HepG2 (cell line): ENCODE results near the gene MGA. TPM values are rescaled to one million over a fixed set of nuclear protein-coding genes. Genes with fewer than 3 reads are reported as not detected.

Experiments
- CEBPB ChIP-seq: IDR thresholded peaks from 2 replicates; pipeline ENCODE4 v1.6.1; 2011; ENCODE audit warnings: low read depth, low read length, improper control_type of control experiment, borderline replicate concordance
- GATAD1 ChIP-seq: IDR thresholded peaks from 2 replicates; pipeline ENCODE4 v1.6.1; 2016; ENCODE audit warnings: missing genetic modification reagents, missing compliant biosample characterization
- HOXA7 ChIP-seq: sonication (generic); formaldehyde crosslinking; IDR thresholded peaks from 2 replicates; pipeline ENCODE4 v1.8.1; 2022; ENCODE audit warnings: mild to moderate bottlenecking, missing genetic modification reagents, moderate library complexity
- IKZF4 ChIP-seq: sonication (generic); formaldehyde crosslinking; IDR thresholded peaks from 2 replicates; pipeline ENCODE4 v1.5.1; 2020; ENCODE audit warnings: borderline replicate concordance, mild to moderate bottlenecking, low read depth, missing genetic modification reagents; ENCODE audit errors: not compliant biosample characterization
- SAFB2 ChIP-seq: sonication (generic); formaldehyde crosslinking; IDR thresholded peaks from 2 replicates; pipeline ENCODE4 v1.5.1; 2020; ENCODE audit warnings: missing genetic modification reagents, low read depth, mild to moderate bottlenecking, borderline replicate concordance
- TP53 ChIP-seq: sonication (generic); formaldehyde crosslinking; conservative IDR thresholded peaks from 2 replicates; pipeline ENCODE4 v1.4.0; 2020; ENCODE audit warnings: missing genetic modification reagents
- ZBTB8A ChIP-seq: sonication (generic); formaldehyde crosslinking; IDR thresholded peaks from 2 replicates; pipeline ENCODE4 v1.4.0; 2020; ENCODE audit warnings: mild to moderate bottlenecking, low read depth, missing genetic modification reagents, borderline replicate concordance
- ZFP37 ChIP-seq: sonication (generic); formaldehyde crosslinking; IDR thresholded peaks from 2 replicates; pipeline ENCODE4 v1.4.0; 2020; ENCODE audit warnings: missing genetic modification reagents, borderline replicate concordance
- ZNF256 ChIP-seq: sonication (generic); formaldehyde crosslinking; conservative IDR thresholded peaks from 2 replicates; pipeline ENCODE4 v1.4.0; 2020; ENCODE audit warnings: missing genetic modification reagents
- ZNF329 ChIP-seq: sonication (generic); formaldehyde crosslinking; IDR thresholded peaks from 2 replicates; pipeline ENCODE4 v1.9.0; 2021; ENCODE audit warnings: low read depth, mild to moderate bottlenecking, missing genetic modification reagents
- ZNF335 ChIP-seq: sonication (generic); formaldehyde crosslinking; IDR thresholded peaks from 2 replicates; pipeline ENCODE4 v1.4.0; 2020; ENCODE audit warnings: missing genetic modification reagents
- ZNF547 ChIP-seq: sonication (generic); formaldehyde crosslinking; IDR thresholded peaks from 2 replicates; pipeline ENCODE4 v1.5.1; 2020; ENCODE audit warnings: mild to moderate bottlenecking, missing genetic modification reagents
- ZNF879 ChIP-seq: sonication (generic); formaldehyde crosslinking; IDR thresholded peaks from 2 replicates; pipeline ENCODE4 v1.8.1; 2023; ENCODE audit warnings: missing genetic modification reagents
- polyA plus RNA-seq, 8 experiments: library from polyadenylated mRNA; depleted of rRNA in 3 of 8; stranded (reverse) in 7 of 8; unstranded in 1 of 8; fragments of >200 nt; fragmentation: Illumina TruSeq in 4 of 8; extraction: Trizol in 4 of 8; gene quantifications; 2 replicates each; pipeline versions ENCODE4 v1.2.1 to v1.2.3, GENCODE V29; 2011 to 2016; ENCODE audit warnings: low read depth in 4 of 8, missing spikeins in 1 of 8, mixed read lengths in 1 of 8; ENCODE audit not compliant: insufficient read depth in 1 of 8
- total RNA-seq, 5 experiments: library from RNA; depleted of rRNA; stranded (reverse); fragments of >200 nt; fragmentation: Illumina TruSeq; extraction: Trizol; gene quantifications; 2 replicates each; pipeline ENCODE4 v1.2.3, GENCODE V29; 2016; ENCODE audit warnings: low read depth in 1 of 5
- TF ChIP-seq, protein P1 (sequence below): IDR thresholded peaks from 2 replicates; pipeline ENCODE4 v1.6.1; 2016; ENCODE audit warnings: missing genetic modification reagents, missing compliant biosample characterization
- TF ChIP-seq, protein P2 (sequence below): sonication (generic); formaldehyde crosslinking; IDR thresholded peaks from 2 replicates; pipeline ENCODE4 v1.8.0; 2022; ENCODE audit warnings: mild to moderate bottlenecking, missing genetic modification reagents, moderate library complexity
- TF ChIP-seq, protein P3 (sequence below): sonication (generic); formaldehyde crosslinking; IDR thresholded peaks from 2 replicates; pipeline ENCODE4 v1.5.0; 2020; ENCODE audit warnings: mild to moderate bottlenecking, missing genetic modification reagents
- TF ChIP-seq, protein P4 (sequence below): sonication (generic); formaldehyde crosslinking; IDR thresholded peaks from 2 replicates; pipeline ENCODE4 v1.8.0; 2022; ENCODE audit warnings: missing genetic modification reagents, mild to moderate bottlenecking, borderline replicate concordance
- TF ChIP-seq, protein P5 (sequence below): sonication (generic); formaldehyde crosslinking; conservative IDR thresholded peaks from 2 replicates; pipeline ENCODE4 v1.4.0; 2020; ENCODE audit warnings: missing genetic modification reagents
- TF ChIP-seq, protein P6 (sequence below): IDR thresholded peaks from 2 replicates; pipeline ENCODE4 v1.6.1; 2016
- TF ChIP-seq, protein P7 (sequence below): fragments of 450-650 bp; IDR thresholded peaks from 2 replicates; pipeline ENCODE4 v1.6.1; 2017

The MGA gene
- total and polyA plus RNA-seq, 2 of the 13 experiments (the other 11 are each of a cell fraction or from before 2014, with no cell fraction given), result 5.3 to 59.0 TPM

DNA sequence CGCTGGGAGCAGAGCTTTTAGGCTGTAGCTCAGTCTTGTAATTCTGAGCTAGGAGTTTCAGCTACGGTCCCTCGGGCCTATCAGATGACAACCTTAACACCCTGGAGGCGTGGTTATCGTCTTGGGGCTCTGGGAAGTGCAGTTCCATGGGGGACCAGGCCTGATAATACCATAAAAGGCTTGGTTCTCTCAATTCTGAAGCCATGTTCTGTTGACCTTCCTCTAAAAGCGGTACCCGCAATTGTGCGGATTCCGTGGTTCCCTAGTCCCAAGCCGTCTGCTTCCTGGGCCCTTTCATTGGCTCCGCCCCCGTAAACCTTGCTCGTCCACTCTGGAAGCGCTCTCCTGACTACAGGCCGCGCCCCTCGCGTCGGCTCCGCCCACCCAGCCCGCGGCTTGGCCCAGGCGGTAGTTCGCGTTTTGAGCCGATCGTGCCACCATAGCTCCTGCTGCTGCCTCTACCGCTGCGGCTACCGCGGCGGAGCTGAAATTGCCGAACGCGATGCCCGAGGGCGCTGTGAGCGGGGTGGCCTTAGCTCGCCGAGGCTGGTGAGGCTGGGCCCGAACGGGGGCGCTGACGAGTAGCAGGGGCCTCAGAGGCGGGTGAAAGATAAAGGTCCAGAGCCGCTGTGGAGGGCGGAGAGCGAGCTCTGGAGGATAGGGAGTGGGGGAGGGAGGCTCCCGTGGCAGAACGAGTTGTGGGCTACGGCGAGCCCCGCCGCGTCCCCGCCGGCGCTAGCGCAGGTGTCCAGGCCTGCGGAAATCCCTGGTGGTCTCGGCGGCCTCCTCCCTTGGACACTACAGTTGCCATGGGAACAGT is 114.1 kb downstream of the MGA start, which contains the start of gene MAPKBP1 (continued):
- TF ChIP-seq ZNF335 (CRISPR knock-in tag) (peak; percentile 76; the same call in 1 of the 2 replicates), HOXA7 (CRISPR knock-in tag) (no peak), GATAD1 (CRISPR knock-in tag) (peak; percentile 90), ZNF547 (CRISPR knock-in tag) (peak; percentile 85; the same call in 1 of the 2 replicates), CEBPB (no peak), ZNF879 (CRISPR knock-in tag) (peak; percentile 51; the same call in 1 of the 2 replicates), ZNF256 (no peak), SAFB2 (CRISPR knock-in tag) (peak; percentile 67; the same call in 1 of the 2 replicates), ZFP37 (no peak), TP53 (CRISPR knock-in tag) (0 out of 2 replicates have a peak, but pooled peaks have one; percentile 36), ZBTB8A (no peak), IKZF4 (CRISPR knock-in tag) (peak; percentile 29), ZNF329 (CRISPR knock-in tag) (0 out of 2 replicates have a peak, but pooled peaks have one; percentile 77)
- TF ChIP-seq, protein P1, sequence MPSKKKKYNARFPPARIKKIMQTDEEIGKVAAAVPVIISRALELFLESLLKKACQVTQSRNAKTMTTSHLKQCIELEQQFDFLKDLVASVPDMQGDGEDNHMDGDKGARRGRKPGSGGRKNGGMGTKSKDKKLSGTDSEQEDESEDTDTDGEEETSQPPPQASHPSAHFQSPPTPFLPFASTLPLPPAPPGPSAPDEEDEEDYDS (CRISPR knock-in tag), result peak; percentile 85
- TF ChIP-seq, protein P2, sequence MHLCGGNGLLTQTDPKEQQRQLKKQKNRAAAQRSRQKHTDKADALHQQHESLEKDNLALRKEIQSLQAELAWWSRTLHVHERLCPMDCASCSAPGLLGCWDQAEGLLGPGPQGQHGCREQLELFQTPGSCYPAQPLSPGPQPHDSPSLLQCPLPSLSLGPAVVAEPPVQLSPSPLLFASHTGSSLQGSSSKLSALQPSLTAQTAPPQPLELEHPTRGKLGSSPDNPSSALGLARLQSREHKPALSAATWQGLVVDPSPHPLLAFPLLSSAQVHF (CRISPR knock-in tag), result no peak
- TF ChIP-seq, protein P3, sequence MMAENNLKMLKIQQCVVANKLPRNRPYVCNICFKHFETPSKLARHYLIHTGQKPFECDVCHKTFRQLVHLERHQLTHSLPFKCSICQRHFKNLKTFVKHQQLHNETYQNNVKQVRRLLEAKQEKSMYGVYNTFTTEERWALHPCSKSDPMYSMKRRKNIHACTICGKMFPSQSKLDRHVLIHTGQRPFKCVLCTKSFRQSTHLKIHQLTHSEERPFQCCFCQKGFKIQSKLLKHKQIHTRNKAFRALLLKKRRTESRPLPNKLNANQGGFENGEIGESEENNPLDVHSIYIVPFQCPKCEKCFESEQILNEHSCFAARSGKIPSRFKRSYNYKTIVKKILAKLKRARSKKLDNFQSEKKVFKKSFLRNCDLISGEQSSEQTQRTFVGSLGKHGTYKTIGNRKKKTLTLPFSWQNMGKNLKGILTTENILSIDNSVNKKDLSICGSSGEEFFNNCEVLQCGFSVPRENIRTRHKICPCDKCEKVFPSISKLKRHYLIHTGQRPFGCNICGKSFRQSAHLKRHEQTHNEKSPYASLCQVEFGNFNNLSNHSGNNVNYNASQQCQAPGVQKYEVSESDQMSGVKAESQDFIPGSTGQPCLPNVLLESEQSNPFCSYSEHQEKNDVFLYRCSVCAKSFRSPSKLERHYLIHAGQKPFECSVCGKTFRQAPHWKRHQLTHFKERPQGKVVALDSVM (CRISPR knock-in tag), result peak; percentile 81
- TF ChIP-seq, protein P4, sequence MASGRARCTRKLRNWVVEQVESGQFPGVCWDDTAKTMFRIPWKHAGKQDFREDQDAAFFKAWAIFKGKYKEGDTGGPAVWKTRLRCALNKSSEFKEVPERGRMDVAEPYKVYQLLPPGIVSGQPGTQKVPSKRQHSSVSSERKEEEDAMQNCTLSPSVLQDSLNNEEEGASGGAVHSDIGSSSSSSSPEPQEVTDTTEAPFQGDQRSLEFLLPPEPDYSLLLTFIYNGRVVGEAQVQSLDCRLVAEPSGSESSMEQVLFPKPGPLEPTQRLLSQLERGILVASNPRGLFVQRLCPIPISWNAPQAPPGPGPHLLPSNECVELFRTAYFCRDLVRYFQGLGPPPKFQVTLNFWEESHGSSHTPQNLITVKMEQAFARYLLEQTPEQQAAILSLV (CRISPR knock-in tag), result peak; percentile 76
- TF ChIP-seq, protein P5, sequence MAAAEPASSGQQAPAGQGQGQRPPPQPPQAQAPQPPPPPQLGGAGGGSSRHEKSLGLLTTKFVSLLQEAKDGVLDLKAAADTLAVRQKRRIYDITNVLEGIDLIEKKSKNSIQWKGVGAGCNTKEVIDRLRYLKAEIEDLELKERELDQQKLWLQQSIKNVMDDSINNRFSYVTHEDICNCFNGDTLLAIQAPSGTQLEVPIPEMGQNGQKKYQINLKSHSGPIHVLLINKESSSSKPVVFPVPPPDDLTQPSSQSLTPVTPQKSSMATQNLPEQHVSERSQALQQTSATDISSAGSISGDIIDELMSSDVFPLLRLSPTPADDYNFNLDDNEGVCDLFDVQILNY (CRISPR knock-in tag), result no peak
- TF ChIP-seq, protein P6, sequence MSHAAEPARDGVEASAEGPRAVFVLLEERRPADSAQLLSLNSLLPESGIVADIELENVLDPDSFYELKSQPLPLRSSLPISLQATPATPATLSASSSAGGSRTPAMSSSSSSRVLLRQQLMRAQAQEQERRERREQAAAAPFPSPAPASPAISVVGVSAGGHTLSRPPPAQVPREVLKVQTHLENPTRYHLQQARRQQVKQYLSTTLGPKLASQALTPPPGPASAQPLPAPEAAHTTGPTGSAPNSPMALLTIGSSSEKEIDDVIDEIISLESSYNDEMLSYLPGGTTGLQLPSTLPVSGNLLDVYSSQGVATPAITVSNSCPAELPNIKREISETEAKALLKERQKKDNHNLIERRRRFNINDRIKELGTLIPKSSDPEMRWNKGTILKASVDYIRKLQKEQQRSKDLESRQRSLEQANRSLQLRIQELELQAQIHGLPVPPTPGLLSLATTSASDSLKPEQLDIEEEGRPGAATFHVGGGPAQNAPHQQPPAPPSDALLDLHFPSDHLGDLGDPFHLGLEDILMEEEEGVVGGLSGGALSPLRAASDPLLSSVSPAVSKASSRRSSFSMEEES, result peak; percentile 54
- TF ChIP-seq, protein P7, sequence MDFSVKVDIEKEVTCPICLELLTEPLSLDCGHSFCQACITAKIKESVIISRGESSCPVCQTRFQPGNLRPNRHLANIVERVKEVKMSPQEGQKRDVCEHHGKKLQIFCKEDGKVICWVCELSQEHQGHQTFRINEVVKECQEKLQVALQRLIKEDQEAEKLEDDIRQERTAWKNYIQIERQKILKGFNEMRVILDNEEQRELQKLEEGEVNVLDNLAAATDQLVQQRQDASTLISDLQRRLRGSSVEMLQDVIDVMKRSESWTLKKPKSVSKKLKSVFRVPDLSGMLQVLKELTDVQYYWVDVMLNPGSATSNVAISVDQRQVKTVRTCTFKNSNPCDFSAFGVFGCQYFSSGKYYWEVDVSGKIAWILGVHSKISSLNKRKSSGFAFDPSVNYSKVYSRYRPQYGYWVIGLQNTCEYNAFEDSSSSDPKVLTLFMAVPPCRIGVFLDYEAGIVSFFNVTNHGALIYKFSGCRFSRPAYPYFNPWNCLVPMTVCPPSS, result no peak
